Uterus (tissue), 4 donors: ENCODE results near the gene PPP2R2C. TPM values are rescaled to one million over a fixed set of nuclear protein-coding genes. Genes with fewer than 3 reads are reported as not detected.

Source experiments
- DNase-seq, 2 donors: peaks; one replicate each; pipeline ENCODE4 v3.0.0-alpha.2; 2019 to 2020
- H3K27ac ChIP-seq, 2 donors: fragments of 200-600 bp; sonication (generic); 1 replicate in 1 of 2; 2 replicates in 1 of 2; pipeline ENCODE4 v1.5.1; 2016 to 2018
- H3K27me3 ChIP-seq, 2 donors: fragments of 200-600 bp; sonication (generic); one replicate each; pipeline ENCODE4 v1.5.1; 2018 to 2019; ENCODE audit warnings: control low read depth in 1 of 2
- H3K36me3 ChIP-seq, 2 donors: fragments of 200-600 bp; sonication (generic); one replicate each; pipeline ENCODE4 v1.5.1; 2019; ENCODE audit warnings: control low read depth in 1 of 2
- H3K4me1 ChIP-seq, 2 donors: fragments of 200-600 bp; sonication (generic); one replicate each; pipeline ENCODE4 v1.5.1; 2018 to 2019; ENCODE audit warnings: control low read depth in 1 of 2
- H3K4me3 ChIP-seq, 2 donors: fragments of 200-600 bp; sonication (generic); 1 replicate in 1 of 2; 2 replicates in 1 of 2; pipeline ENCODE4 v1.5.1; 2018 to 2019; ENCODE audit warnings: mild to moderate bottlenecking in 1 of 2
- H3K9me3 ChIP-seq, 2 donors: fragments of 200-600 bp; sonication (generic); one replicate each; pipeline ENCODE4 v1.5.1; 2019; ENCODE audit warnings: control low read depth in 1 of 2
- CTCF ChIP-seq, 4 experiments: fragments of 200-600 bp in 2 of 4; fragments of 450-650 bp in 2 of 4; sonication (generic) in 2 of 4; IDR thresholded peaks; one replicate each; pipeline ENCODE4 v1.5.1; 2016 to 2019; ENCODE audit warnings: antibody characterized with exemption in 4 of 4, mild to moderate bottlenecking in 2 of 4, moderate library complexity in 1 of 4
- POLR2A ChIP-seq, 2 donors: fragments of 450-650 bp; IDR thresholded peaks; one replicate each; pipeline ENCODE4 v1.6.1; 2016; ENCODE audit warnings: antibody characterized with exemption in 2 of 2, mild to moderate bottlenecking in 1 of 2, moderate library complexity in 1 of 2
- intact Hi-C: fragments of 100-400 bp; cut with DNase I; formaldehyde crosslinking; loops from one replicate; pipeline ENCODE4 v1.15.1; 2023; ENCODE audit warnings: low total_unique reads
- total RNA-seq, 4 donors: library from RNA; depleted of rRNA in 3 of 4; stranded (reverse); fragments of >200 nt in 3 of 4; gene quantifications; one replicate each; pipeline versions ENCODE4 v1.1.0 to v1.2.4, GENCODE V29; 2014 to 2023
- donor health status: DM: yes; HTN: yes; CAD: no.

PPP2R2C gene
- total RNA-seq, 4 donors from 2014 or later, result 2.9 to 49.1 (median 27.3) TPM

GRCh38 chr4:6337331-6337935 is 135.0 kb downstream of the PPP2R2C start:
- no peak for DNase-seq
- Histone ChIP-seq H3K9me3 (no peaks in the 10 kb centered on the region), H3K27me3 (no peaks in the 10 kb centered on the region), H3K4me1 (no peaks in the 10 kb centered on the region), H3K36me3 (no peaks in the 10 kb centered on the region), H3K27ac (no peak overlapping the region), H3K4me3 (no peak overlapping the region)
- TF ChIP-seq POLR2A (IDR thresholded peaks at IDR 0.05) (no peak), CTCF (IDR thresholded peaks at IDR 0.05) (no peak)
- intact Hi-C loops, result loop anchor here (10.0 kb wide), 1 partner anchor 207 kb away; no protein-coding TSS in a partner anchor

- Histone ChIP-seq H3K4me3 (no peak overlapping the region), H3K4me1 (no peaks in the 10 kb centered on the region), H3K36me3 (no peaks in the 10 kb centered on the region), H3K27me3 (no peaks in the 10 kb centered on the region), H3K9me3 (no peaks in the 10 kb centered on the region), H3K27ac (no peak overlapping the region)
- DNase-seq, result no peak
- TF ChIP-seq POLR2A (IDR thresholded peaks at IDR 0.05) (no peak), CTCF (IDR thresholded peaks at IDR 0.05) (no peak)
- intact Hi-C loops, result loop anchor here (10.0 kb wide), 1 partner anchor 209 kb away; no protein-coding TSS in a partner anchor
Measured at GRCh38 chr4:6336166-6336565, 136.2 kb downstream of the PPP2R2C start.

GRCh38 chr4:6335040-6335590 is 137.3 kb downstream of the PPP2R2C start:
- Histone ChIP-seq H3K4me3 (no peak overlapping the region), H3K9me3 (no peaks in the 10 kb centered on the region), H3K27me3 (no peaks in the 10 kb centered on the region), H3K27ac (no peak overlapping the region), H3K36me3 (no peaks in the 10 kb centered on the region), H3K4me1 (no peaks in the 10 kb centered on the region)
- no peak for DNase-seq
- intact Hi-C loops, result loop anchor here (10.0 kb wide), 1 partner anchor 210 kb away; no protein-coding TSS in a partner anchor
- TF ChIP-seq CTCF (IDR thresholded peaks at IDR 0.05) (no peak), POLR2A (IDR thresholded peaks at IDR 0.05) (no peak)

DNA sequence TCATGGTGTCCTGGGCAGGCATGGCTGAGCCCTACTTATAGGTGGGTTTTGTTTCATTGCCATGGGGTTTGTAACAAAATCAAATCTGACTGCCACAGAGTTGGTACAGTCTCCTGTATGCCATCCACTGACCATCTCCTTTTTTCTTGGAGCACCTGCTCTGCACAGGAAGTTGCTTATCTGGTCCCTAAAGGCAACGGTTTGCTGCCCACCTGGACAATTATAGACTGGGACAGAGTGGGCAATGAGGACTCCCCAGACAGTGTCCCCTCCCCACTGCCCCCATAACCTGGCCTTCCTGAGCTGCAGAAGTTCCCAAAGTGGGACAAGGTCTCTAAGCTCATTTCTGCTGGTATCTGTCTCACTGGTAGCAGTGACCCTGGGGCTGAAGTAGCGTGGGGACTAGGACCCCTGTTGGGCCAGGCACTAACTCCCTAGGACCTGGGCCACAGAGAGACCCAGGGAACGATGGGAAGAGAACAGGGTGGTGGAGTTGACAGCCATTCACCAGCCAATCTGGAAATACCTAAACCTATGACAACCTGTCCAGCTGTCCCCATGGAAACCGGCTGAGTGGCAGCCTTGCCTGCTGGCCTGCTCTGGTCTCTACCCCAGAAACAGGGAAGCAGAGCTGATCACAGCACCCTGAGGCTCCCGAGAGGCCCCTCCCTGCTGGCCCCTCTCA is 138.1 kb downstream of the PPP2R2C start:
- no peak for DNase-seq
- H3K4me3 ChIP-seq, result no peak overlapping the region
- H3K27me3 ChIP-seq, result no peaks in the 10 kb centered on the region
- no peak overlapping the region for H3K27ac ChIP-seq
- no peaks in the 10 kb centered on the region for H3K36me3 ChIP-seq
- no peaks in the 10 kb centered on the region for H3K4me1 ChIP-seq
- H3K9me3 ChIP-seq, result no peaks in the 10 kb centered on the region
- intact Hi-C loops, result loop anchor here (10.0 kb wide), 1 partner anchor 210 kb away; no protein-coding TSS in a partner anchor
- TF ChIP-seq POLR2A (IDR thresholded peaks at IDR 0.05) (no peak), CTCF (IDR thresholded peaks at IDR 0.05) (no peak)
